Measurements from ENCODE around the gene SUPT16H.
"Not testable (repeated sequence)": the region's sequence is repeated elsewhere in the genome, so short reads cannot be mapped to it uniquely, and the experiment has no call there.

SUPT16H gene

DNA sequence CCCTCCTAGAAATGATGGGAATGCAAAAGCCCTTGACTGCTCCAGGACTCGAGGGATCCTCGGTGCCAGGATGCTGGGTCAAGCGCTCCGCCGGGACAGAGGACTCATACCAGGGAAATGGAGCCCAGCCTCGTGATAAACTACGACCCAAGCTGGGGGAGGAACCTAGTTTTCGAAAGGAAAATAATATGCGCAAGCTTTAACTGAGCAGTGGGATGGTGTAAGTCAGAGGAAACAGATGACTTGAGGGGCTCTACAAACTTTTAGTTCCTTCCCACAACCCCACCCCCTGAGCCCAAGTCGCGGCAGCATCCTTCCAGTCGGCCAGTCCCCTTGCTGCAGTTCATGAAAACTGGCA lies 654 bp upstream of the SUPT16H start:
- no peaks in the 10 kb centered on the region for H3K9me3 ChIP-seq (ENCODE audit: control extremely low read depth in 1 of 5, control insufficient read depth in 4 of 5, insufficient read depth in 2 of 5, low read depth in 1 of 5, low read length in 4 of 5)
- DNase-seq: peak; percentile 55 to 81 (median 78)
- H3K27ac ChIP-seq (ENCODE audit: insufficient read depth in 1 of 2, low read depth in 1 of 2, low read length in 2 of 2, poor library complexity in 1 of 2, severe bottlenecking in 2 of 2): peak overlapping the region; percentile 95 to 98
- CTCF ChIA-PET: interaction anchor here (0.8 to 1.9 kb wide), 5 partner anchors 8 to 143 kb away, joined by 3 to 6 read pairs (median 4); no protein-coding TSS in a partner anchor
- peak overlapping the region; percentile 74 to 99 (median 93) for H3K4me3 ChIP-seq (ENCODE audit: control insufficient read depth in 1 of 7, extremely low read depth in 1 of 7, insufficient read depth in 4 of 7, low read depth in 2 of 7, low read length in 6 of 7)
- POLR2A ChIA-PET: interaction anchor here (1.0 to 1.4 kb wide), 2 partner anchors 127 to 145 kb away, joined by 3 to 5 read pairs; no protein-coding TSS in a partner anchor
- peaks cover 0 to 34% (median 15%) of the 10 kb centered on the region in 4 experiments for H3K36me3 ChIP-seq (ENCODE audit: control insufficient read depth in 4 of 4, insufficient read depth in 4 of 4, low read length in 3 of 4)
- peaks cover 15 to 55% (median 38%) of the 10 kb centered on the region in 4 experiments for H3K4me1 ChIP-seq (ENCODE audit: control extremely low read depth in 1 of 4, control insufficient read depth in 4 of 4, insufficient read depth in 4 of 4, low read length in 3 of 4)
- H3K27me3 ChIP-seq (replicated peaks in 2 of 5; ENCODE audit: control insufficient read depth in 4 of 5, insufficient read depth in 5 of 5, low read length in 4 of 5): no peaks in the 10 kb centered on the region
- 0% methylated on average over 8 of the region's 12 CpGs for WGBS (ENCODE audit: insufficient coverage)

DNA sequence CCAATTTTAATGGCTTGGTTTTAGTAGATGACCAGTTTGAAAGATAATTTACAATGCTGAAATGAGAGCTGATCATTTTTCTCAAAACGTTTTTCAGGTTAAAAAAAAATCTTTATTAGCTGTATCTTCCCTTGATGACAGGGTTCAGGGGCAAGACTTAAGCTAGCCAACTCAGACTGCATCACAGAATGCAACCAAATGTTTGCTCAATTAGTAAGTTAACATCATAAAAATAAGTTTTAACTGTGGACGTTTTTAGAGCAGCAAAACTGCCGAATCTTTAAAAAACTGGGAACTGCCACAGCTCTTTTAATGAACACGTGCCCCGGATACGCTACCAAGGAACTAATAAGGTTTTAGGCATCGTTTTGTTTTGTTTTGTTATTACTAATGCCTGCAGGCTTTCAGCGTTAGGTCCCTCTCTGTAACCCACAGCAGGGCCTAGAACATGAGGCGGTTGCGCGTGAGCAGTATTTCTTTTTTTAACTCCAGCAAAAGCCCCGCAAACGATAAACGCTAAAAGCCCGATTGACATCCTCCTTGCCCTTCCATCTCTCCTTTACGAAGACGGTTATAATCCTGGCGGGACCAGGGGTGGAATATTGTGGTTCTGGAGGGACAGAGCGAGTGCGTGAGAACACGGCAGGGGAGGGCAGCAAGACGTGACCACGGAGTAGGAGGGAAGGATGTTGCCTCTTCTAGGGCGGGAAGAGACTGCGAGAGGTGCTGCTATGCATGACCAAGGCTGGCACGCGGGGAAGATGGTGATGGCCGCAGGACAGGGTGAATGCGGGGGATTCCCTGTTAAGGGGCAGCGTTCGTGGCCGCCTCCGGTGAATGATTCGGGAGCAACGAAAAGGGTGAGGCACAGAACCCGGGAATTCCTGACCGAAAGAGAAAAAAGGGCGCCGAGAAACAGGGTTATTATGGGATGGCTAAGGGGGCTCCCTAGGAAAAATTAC lies 652 bp downstream of the SUPT16H start:
- H3K4me3 ChIP-seq (ENCODE audit: control insufficient read depth in 1 of 7, extremely low read depth in 1 of 7, insufficient read depth in 4 of 7, low read depth in 2 of 7, low read length in 6 of 7): peak overlapping the region; percentile 74 to 99 (median 93)
- peaks cover 0 to 34% (median 9%) of the 10 kb centered on the region in 4 experiments for H3K36me3 ChIP-seq (ENCODE audit: control insufficient read depth in 4 of 4, insufficient read depth in 4 of 4, low read length in 3 of 4)
- ChIA-PET CTCF (interaction anchor here (1.0 to 1.1 kb wide), 2 partner anchors 23 to 124 kb away, joined by 3 read pairs; no protein-coding TSS in a partner anchor), POLR2A (interaction anchor here (0.7 kb wide), 1 partner anchor 74 kb away, joined by 3 read pairs; no protein-coding TSS in a partner anchor)
- peak overlapping the region; percentile 95 to 98 for H3K27ac ChIP-seq (ENCODE audit: insufficient read depth in 1 of 2, low read depth in 1 of 2, low read length in 2 of 2, poor library complexity in 1 of 2, severe bottlenecking in 2 of 2)
- H3K27me3 ChIP-seq (replicated peaks in 2 of 5; ENCODE audit: control insufficient read depth in 4 of 5, insufficient read depth in 5 of 5, low read length in 4 of 5): no peaks in the 10 kb centered on the region
- under 1% methylated on average over 37 of the region's 39 CpGs for whole genome bisulfite sequencing (ENCODE audit: insufficient coverage)
- peaks cover 15 to 55% (median 38%) of the 10 kb centered on the region in 4 experiments for H3K4me1 ChIP-seq (ENCODE audit: control extremely low read depth in 1 of 4, control insufficient read depth in 4 of 4, insufficient read depth in 4 of 4, low read length in 3 of 4)
- peak; percentile 42 to 64 (median 57) for DNase-seq
- no peaks in the 10 kb centered on the region for H3K9me3 ChIP-seq (ENCODE audit: control extremely low read depth in 1 of 5, control insufficient read depth in 4 of 5, insufficient read depth in 2 of 5, low read depth in 1 of 5, low read length in 4 of 5)

DNA sequence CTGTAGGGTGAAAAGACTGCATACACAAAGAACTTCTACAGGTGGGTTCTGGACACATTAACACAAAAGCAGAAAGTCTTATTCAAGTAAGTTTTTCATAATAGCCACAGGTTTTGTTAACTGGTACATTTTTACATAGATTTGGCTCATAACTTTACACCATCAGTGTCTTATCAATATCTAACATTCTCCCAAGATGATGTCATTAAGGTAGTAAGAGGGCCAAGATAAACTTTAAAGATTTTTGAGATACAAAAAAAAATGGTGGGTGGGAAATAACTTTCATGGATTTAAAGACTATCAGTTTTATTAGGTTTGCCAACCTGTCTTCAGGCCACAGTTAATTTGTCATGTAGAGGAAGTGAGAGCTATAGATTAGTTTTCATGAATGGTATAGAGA lies 1.7 kb downstream of the SUPT16H start:
- no peak for DNase-seq
- H3K9me3 ChIP-seq (ENCODE audit: control extremely low read depth in 1 of 5, control insufficient read depth in 4 of 5, insufficient read depth in 2 of 5, low read depth in 1 of 5, low read length in 4 of 5): no peaks in the 10 kb centered on the region
- H3K4me3 ChIP-seq (ENCODE audit: control insufficient read depth in 1 of 7, extremely low read depth in 1 of 7, insufficient read depth in 4 of 7, low read depth in 2 of 7, low read length in 6 of 7): peak overlapping the region in 2 of 7 experiments; percentile 95 to 99
- H3K27ac ChIP-seq (ENCODE audit: insufficient read depth in 1 of 2, low read depth in 1 of 2, low read length in 2 of 2, poor library complexity in 1 of 2, severe bottlenecking in 2 of 2): no peak overlapping the region
- peaks cover 15 to 55% (median 38%) of the 10 kb centered on the region in 4 experiments for H3K4me1 ChIP-seq (ENCODE audit: control extremely low read depth in 1 of 4, control insufficient read depth in 4 of 4, insufficient read depth in 4 of 4, low read length in 3 of 4)
- CTCF ChIA-PET: interaction anchor here (1.1 kb wide), 1 partner anchor 123 kb away, joined by 3 read pairs; no protein-coding TSS in a partner anchor
- peaks cover 0 to 26% (median 8%) of the 10 kb centered on the region in 4 experiments for H3K36me3 ChIP-seq (ENCODE audit: control insufficient read depth in 4 of 4, insufficient read depth in 4 of 4, low read length in 3 of 4)
- POLR2A ChIA-PET: no interaction called here
- no peaks in the 10 kb centered on the region for H3K27me3 ChIP-seq (replicated peaks in 2 of 5; ENCODE audit: control insufficient read depth in 4 of 5, insufficient read depth in 5 of 5, low read length in 4 of 5)

DNA sequence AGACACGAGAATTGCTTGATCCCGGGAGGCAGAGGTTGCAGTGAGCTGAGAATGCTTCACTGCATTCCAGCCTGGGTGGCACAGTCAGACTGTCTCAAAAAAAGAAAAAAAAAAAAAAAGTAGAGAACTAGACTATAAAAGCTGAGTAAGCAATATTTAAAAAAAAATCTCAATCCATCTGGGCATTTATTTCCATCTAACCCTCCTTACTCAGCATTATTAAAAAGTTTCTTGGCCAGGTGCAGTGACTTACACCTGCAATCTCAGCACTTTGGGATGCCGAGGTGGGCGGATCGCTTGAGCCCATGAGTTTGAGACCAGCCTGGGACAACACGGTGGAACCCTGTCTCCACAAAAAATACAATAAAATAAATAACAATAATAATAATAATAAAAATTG lies 4.5 kb downstream of the SUPT16H start:
- H3K4me3 ChIP-seq (ENCODE audit: control insufficient read depth in 1 of 7, extremely low read depth in 1 of 7, insufficient read depth in 4 of 7, low read depth in 2 of 7, low read length in 6 of 7): no peak overlapping the region
- peaks cover 0 to 22% (median 5%) of the 10 kb centered on the region in 4 experiments for H3K36me3 ChIP-seq (ENCODE audit: control insufficient read depth in 4 of 4, insufficient read depth in 4 of 4, low read length in 3 of 4)
- H3K27me3 ChIP-seq (replicated peaks in 2 of 5; ENCODE audit: control insufficient read depth in 4 of 5, insufficient read depth in 5 of 5, low read length in 4 of 5): no peaks in the 10 kb centered on the region
- CTCF ChIA-PET: no interaction called here
- WGBS (ENCODE audit: insufficient coverage): 100% methylated on average over 1 of the region's 6 CpGs
- no peaks in the 10 kb centered on the region for H3K9me3 ChIP-seq (ENCODE audit: control extremely low read depth in 1 of 5, control insufficient read depth in 4 of 5, insufficient read depth in 2 of 5, low read depth in 1 of 5, low read length in 4 of 5)
- POLR2A ChIA-PET: interaction anchor here (0.8 kb wide), 1 partner anchor 11 kb away, joined by 3 read pairs; no protein-coding TSS in a partner anchor
- peaks cover 6 to 39% (median 25%) of the 10 kb centered on the region in 4 experiments for H3K4me1 ChIP-seq (ENCODE audit: control extremely low read depth in 1 of 4, control insufficient read depth in 4 of 4, insufficient read depth in 4 of 4, low read length in 3 of 4)
- no peak for DNase-seq
- no peak overlapping the region for H3K27ac ChIP-seq (ENCODE audit: insufficient read depth in 1 of 2, low read depth in 1 of 2, low read length in 2 of 2, poor library complexity in 1 of 2, severe bottlenecking in 2 of 2)

DNA sequence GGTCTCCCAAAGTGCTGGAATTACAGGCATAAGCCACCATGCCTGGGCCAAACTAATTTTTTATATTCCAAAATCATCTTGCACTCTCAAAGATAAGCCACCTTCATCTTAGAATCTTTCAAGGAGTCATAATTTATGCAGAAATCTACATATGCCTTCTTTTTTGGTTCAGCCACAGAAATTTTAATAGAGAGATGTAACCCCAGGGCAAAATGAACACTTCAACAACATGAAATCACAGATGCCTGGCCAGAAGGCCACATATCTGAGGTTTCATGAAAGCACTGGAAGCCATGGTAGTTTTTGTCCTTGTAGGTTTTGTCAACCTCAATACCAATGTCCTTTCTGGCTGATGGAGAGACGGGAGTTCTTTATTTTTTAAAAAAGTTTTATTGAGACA lies 9.8 kb downstream of the SUPT16H start:
- DNase-seq: no peak
- Histone ChIP-seq H3K4me3 (ENCODE audit: control insufficient read depth in 1 of 7, extremely low read depth in 1 of 7, insufficient read depth in 4 of 7, low read depth in 2 of 7, low read length in 6 of 7) (no peak overlapping the region), H3K36me3 (ENCODE audit: control insufficient read depth in 4 of 4, insufficient read depth in 4 of 4, low read length in 3 of 4) (peaks cover 7 to 48% (median 31%) of the 10 kb centered on the region in 4 experiments), H3K27me3 (replicated peaks in 2 of 5; ENCODE audit: control insufficient read depth in 4 of 5, insufficient read depth in 5 of 5, low read length in 4 of 5) (no peaks in the 10 kb centered on the region), H3K4me1 (ENCODE audit: control extremely low read depth in 1 of 4, control insufficient read depth in 4 of 4, insufficient read depth in 4 of 4, low read length in 3 of 4) (no peaks in the 10 kb centered on the region), H3K27ac (ENCODE audit: insufficient read depth in 1 of 2, low read depth in 1 of 2, low read length in 2 of 2, poor library complexity in 1 of 2, severe bottlenecking in 2 of 2) (no peak overlapping the region), H3K9me3 (ENCODE audit: control extremely low read depth in 1 of 5, control insufficient read depth in 4 of 5, insufficient read depth in 2 of 5, low read depth in 1 of 5, low read length in 4 of 5) (no peaks in the 10 kb centered on the region)
- ChIA-PET POLR2A (no interaction called here), CTCF (no interaction called here)
- no CpG with 5 or more reads among the region's 1 CpG for WGBS (ENCODE audit: insufficient coverage)

DNA sequence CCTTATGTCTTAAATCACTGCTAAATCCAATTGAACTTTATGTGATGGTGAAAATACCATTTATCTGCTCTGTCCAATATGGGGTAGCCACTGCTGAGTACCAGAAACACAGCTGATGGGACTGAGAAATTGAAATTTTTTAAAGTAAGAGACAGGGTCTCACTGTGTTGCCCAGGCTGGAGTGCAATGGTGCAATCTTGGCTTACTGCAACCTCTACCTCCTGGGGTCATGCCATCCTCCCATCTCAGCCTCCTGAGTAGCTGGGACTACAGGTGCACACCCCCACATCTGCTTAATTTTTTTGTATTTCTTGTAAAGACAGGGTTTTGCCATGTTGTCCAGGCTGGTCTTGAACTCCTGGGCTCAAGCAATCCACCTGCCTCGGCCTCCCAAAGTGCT lies 11.0 kb downstream of the SUPT16H start:
- POLR2A ChIA-PET; H3K27me3 ChIP-seq (replicated peaks in 2 of 5; ENCODE audit: control insufficient read depth in 4 of 5, insufficient read depth in 5 of 5, low read length in 4 of 5); H3K4me1 ChIP-seq (ENCODE audit: control extremely low read depth in 1 of 4, control insufficient read depth in 4 of 4, insufficient read depth in 4 of 4, low read length in 3 of 4); H3K4me3 ChIP-seq (ENCODE audit: control insufficient read depth in 1 of 7, extremely low read depth in 1 of 7, insufficient read depth in 4 of 7, low read depth in 2 of 7, low read length in 6 of 7); H3K9me3 ChIP-seq (ENCODE audit: control extremely low read depth in 1 of 5, control insufficient read depth in 4 of 5, insufficient read depth in 2 of 5, low read depth in 1 of 5, low read length in 4 of 5); H3K27ac ChIP-seq (ENCODE audit: insufficient read depth in 1 of 2, low read depth in 1 of 2, low read length in 2 of 2, poor library complexity in 1 of 2, severe bottlenecking in 2 of 2); DNase-seq: not testable (repeated sequence)
- 100% methylated on average over 1 of the region's 1 CpG for WGBS (ENCODE audit: insufficient coverage)
- peaks cover 12 to 55% (median 42%) of the 10 kb centered on the region in 4 experiments for H3K36me3 ChIP-seq (ENCODE audit: control insufficient read depth in 4 of 4, insufficient read depth in 4 of 4, low read length in 3 of 4)
- CTCF ChIA-PET: interaction anchor here (1.5 kb wide), 1 partner anchor 75 kb away, joined by 3 read pairs; no protein-coding TSS in a partner anchor
